KBM-7 (cell line): ENCODE data around the gene MALAT1.

Source experiments
- DNase-seq: peaks from one replicate; pipeline ENCODE4 v3.0.0-alpha.2; 2015
- in situ Hi-C: fragments of 300-500 bp; cut with MboI; formaldehyde crosslinking; loops from 2 replicates; pipeline ENCODE4 v1.14.3; 2020; ENCODE audit warnings: low sequenced_read_pairs, low pct_unique_long_range_greater_than_20kb, mixed read lengths

MALAT1 gene

DNA sequence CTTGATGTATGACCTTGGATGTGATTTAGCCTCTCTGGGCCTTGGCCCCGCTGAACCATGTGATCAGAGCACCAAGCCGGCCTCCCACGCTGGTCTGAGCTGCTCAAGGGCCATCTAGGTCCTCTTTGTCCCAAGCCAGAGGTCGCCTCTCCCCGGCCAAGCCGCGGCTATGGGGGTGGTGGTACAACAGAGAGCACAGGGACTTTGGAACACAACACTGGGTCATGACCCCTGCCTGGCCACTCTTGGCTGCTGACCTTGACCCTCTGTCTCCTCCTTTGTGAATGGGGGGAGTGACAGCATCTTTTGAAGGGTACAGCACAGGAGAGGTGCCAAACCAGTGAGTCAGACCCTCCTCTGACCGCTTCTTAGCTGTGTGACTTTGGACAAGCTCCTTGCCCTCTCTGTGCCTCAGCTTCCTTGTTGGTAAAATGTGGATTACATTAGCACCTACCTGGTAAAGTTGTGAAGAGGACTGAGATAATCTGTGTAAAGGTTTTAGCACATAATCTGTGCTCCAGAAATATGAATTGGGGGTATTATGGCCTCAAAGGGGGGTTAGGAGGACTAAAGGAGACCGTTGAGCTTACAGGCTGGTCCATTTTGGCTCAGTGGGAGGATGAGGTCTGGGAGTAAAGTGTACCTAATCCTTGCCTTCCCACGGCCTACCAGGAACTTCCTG lies 30.8 kb downstream of the MALAT1 start:
- in situ Hi-C loops, result no loop called here
- no peak for DNase-seq

DNA sequence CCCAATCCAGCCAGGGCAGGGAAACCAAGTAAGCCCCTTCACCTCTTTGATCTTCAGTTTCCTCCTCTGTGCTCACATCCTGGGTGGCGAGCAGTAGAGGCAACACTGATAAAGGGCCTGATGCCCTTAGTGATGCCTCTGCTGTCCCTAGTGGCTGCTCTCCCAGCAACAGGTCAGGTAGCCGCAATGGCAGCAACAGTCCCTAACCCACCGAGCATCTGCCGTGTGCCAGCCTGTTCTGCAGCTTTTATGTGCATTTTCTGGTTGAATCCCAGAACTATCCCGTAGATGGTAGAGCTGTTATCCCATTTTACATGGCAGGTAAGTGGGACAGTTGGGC lies 31.3 kb downstream of the MALAT1 start:
- no peak for DNase-seq
- in situ Hi-C loops, result no loop called here

DNA sequence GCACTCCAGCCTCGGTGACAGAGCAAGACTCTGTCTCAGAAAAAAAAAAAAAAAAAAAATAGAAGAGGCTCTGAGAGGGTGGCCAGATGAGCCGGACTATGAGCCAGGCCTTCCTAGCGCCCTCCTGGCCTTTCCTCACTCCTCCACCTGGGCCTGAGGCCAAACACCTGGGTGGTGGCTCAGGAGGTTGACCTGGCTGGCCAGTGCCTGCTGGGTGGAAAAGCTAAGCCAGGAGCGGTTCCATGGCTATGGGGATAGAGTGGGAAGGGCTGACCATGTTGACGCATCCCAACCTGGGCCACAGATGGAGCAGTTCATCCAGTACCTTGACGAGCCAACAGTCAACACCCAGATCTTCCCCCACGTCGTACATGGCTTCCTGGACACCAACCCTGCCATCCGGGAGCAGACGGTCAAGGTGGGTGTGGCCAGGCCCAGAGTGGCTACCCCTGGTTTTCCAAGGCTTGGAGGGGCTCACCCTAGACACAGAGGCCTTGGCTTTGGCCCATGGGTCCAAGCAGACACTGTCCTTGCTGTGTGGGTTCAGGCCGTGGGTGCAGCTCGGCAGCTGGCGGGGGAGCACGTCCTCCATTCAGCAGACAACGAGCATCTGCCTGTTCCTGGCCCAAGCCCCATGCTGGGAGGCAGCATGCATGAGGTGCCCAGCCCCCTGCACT lies 33.7 kb downstream of the MALAT1 start:
- in situ Hi-C loops, result no loop called here
- DNase-seq, result no peak

DNA sequence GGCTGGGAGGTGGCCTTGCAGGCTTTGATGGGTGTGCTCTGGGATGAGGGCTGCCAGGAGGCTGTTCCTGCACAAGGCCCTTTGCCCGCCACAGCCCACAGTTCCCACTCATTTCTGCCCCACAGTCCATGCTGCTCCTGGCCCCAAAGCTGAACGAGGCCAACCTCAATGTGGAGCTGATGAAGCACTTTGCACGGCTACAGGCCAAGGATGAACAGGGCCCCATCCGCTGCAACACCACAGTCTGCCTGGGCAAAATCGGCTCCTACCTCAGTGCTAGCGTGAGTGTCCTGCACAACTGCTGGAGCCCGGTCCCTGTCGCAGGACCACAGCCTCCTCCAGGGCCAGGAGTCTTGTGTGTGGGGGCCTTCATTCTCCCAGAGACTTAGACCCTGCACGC lies 36.3 kb downstream of the MALAT1 start:
- no peak for DNase-seq
- in situ Hi-C loops, result no loop called here

DNA sequence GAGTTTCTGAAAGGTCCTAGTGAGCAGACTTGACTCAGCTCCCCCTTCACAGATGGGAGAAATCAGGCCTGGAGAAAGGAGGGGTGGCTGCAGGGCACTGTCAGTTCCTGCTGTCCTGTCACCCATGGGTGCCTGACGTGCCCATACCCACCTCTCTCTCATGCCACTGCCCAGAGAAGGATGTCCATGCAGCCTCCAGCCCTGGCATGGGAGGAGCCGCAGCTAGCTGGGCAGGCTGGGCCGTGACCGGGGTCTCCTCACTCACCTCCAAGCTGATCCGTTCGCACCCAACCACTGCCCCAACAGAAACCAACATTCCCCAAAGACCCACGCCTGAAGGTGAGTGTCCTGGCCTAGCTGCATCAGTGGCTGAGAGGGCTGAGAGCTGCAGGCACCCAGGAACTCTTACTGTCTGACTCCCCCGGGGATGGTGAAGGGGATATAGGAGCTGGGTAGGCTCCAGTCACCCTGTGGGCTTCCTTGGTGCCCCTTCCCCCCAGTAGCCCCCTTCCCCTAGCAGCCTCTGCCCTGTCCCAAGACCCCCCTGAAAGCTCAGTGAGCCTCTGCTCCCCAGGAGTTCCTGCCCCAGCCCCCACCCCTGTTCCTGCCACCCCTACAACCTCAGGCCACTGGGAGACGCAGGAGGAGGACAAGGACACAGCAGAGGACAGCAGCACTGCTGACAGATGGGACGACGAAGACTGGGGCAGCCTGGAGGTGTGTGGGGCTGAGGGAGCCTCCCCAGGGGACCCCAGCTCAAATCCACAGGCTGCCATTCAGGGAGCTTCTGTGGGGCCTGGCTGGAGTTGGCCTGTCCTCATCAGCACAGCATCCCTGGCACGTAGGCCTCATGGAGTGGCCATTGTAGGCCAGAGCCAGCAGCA lies 37.8 kb downstream of the MALAT1 start:
- in situ Hi-C loops, result no loop called here
- DNase-seq, result no peak

DNA sequence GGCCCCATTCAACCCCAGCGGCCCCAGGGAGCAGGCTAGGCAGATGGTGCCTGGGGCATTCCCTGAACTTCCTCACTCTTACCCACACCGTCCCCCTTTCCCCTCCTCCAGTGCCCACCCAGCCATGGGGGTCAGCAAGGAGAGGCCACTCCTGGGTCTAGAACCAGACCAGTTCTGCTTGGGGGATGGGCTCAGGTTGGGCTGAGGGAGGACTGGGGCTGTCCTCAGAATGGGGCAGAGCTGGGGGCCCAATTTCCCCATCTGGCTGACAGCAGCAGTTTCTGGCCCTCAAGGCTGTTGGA lies 38.4 kb downstream of the MALAT1 start:
- no peak for DNase-seq
- in situ Hi-C loops, result no loop called here

DNA sequence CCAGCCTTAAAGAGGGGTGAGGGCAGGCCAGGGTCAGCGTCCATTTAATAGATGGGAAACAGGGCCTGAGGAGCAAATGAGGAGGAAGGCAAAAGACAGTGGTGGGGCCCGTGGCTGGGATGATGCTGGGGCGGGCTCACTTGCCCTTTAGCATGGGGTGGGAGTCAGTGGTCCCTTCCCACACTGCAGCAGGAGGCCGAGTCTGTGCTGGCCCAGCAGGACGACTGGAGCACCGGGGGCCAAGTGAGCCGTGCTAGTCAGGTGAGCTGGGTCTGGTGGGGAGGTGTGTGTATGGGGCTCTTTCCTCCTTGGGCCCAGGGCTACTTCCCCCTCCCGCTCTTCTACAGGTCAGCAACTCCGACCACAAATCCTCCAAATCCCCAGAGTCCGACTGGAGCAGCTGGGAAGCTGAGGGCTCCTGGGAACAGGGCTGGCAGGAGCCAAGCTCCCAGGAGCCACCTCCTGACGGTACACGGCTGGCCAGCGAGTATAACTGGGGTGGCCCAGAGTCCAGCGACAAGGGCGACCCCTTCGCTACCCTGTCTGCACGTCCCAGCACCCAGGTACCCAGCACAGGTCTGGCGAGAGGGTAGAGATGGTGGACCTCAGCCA lies 38.9 kb downstream of the MALAT1 start:
- no peak for DNase-seq
- in situ Hi-C loops, result no loop called here

DNA sequence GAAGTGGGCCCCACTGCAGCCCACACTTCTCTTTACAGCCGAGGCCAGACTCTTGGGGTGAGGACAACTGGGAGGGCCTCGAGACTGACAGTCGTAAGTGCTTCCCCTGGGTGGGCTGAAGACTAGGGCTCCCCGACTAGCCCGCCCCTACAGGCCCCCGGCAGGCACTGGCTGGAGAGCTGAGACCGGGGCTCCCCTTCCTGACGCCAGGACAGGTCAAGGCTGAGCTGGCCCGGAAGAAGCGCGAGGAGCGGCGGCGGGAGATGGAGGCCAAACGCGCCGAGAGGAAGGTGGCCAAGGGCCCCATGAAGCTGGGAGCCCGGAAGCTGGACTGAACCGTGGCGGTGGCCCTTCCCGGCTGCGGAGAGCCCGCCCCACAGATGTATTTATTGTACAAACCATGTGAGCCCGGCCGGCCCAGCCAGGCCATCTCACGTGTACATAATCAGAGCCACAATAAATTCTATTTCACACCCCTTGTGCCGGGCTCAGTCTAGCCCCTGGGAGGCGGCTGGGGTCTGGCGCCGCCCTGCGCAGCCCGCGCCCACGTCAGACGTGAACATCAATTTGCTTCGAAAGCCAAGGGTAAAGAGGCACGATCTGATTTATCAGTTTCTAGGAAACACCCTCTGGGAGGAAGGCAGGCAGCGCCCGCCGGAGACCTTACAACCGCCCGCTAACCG lies 39.5 kb downstream of the MALAT1 start:
- no peak for DNase-seq
- in situ Hi-C loops, result no loop called here

DNA sequence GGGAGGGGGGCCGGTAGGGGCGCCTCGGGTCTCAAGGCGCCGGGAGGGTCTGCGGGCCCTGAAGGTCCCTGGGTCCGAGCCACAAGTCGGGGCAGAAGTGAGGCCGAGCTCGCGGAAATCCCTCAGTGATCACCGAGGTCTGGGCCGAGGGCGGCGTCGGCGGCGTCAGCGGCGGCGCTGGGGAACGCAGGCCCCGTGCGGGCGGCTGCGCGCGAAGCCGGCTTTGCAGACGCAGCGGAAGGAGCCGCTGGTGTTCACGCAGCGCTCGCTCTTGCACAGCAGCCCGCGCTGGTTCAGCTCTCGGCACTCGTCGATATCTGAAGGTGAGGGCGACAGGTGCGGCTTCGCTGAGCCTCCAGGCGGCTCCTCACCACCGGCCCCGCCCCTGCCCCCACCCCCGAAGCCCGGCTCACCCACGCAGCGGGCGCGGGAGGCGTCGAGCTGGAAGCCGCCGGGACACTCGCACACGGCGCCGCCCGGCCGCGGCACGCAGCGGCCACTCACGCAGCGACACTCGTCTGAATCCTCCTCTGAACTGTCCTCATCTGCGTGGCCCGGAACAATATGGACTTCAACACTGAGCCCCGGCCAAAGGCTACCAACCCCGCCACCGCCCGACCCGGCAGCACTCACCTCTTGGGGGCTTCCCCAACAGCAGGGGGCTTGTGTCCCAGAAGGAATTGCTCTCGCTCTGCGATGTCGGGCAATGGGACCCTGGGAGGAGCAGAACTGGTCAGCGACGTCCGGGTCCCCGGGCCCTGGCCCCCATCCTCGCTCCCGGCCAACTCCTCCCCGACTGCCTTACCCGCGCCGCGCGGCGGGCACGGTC lies 40.3 kb downstream of the MALAT1 start:
- DNase-seq, result no peak
- in situ Hi-C loops, result no loop called here

DNA sequence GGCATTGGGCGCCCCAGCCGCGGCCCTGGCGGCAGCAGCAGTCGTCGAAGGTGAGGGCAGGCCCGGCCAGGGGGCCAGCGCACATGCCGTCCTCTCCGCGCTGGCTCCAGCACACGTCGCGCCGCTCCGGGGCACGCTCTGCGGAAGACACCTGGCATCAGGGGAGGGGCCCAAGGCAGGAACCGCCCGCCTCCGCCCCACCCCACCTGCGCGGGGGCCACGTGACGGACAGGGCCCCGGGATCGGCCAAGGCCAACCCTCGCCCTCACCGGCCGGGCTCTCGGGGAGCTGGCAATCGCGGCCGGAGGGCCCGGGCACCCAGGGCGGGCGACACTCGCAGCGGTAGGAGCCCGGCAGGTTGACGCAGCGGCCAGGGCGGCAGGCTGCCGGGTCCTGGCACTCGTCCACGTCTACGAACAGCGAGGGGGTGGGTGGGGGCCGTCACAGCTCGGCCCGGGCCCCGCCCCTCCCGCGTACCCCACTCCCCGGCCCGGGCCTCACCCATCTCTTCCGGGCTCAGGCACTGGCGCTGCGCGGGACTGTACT lies 41.0 kb downstream of the MALAT1 start:
- in situ Hi-C loops, result no loop called here
- DNase-seq, result no peak

DNA sequence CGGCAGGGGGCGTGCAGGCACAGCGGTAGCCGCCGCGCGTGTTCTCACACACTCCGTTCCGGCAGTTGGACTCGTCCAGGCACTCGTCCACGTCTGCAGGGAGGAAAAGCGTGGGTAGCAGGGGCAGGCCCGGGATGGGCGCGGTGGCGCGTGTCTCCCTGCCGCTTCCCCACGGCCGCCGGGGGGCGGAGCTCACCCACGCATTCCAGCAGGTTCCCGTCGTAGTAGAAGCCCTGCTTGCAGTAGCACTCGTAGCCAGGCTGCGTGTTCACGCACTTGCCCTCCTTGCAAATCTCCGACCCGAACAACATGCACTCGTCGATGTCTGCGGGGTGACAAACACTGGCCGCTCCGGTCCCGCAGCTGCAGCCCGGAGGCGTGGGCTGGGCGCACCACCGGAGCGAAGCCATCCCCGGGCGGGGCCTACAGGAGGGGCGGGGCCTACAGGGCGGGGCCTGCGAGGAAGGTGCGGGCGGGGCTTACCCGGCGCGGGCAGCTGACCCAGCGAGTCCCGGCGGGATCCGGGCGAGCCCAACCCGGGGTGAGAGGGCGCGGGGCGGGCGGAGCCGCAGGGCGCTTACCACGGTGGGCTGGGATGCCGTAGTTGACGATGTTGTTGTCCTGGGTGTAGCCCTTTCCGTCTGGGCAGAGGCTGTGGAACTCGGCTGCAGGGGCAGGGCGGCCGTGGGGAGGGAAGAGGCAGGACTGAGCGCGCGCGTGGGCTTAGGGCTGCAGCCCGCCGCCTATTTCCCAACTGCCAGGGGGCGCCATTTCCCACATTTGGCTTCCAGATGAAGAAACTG lies 41.6 kb downstream of the MALAT1 start:
- in situ Hi-C loops, result no loop called here
- peak; percentile 91 for DNase-seq

DNA sequence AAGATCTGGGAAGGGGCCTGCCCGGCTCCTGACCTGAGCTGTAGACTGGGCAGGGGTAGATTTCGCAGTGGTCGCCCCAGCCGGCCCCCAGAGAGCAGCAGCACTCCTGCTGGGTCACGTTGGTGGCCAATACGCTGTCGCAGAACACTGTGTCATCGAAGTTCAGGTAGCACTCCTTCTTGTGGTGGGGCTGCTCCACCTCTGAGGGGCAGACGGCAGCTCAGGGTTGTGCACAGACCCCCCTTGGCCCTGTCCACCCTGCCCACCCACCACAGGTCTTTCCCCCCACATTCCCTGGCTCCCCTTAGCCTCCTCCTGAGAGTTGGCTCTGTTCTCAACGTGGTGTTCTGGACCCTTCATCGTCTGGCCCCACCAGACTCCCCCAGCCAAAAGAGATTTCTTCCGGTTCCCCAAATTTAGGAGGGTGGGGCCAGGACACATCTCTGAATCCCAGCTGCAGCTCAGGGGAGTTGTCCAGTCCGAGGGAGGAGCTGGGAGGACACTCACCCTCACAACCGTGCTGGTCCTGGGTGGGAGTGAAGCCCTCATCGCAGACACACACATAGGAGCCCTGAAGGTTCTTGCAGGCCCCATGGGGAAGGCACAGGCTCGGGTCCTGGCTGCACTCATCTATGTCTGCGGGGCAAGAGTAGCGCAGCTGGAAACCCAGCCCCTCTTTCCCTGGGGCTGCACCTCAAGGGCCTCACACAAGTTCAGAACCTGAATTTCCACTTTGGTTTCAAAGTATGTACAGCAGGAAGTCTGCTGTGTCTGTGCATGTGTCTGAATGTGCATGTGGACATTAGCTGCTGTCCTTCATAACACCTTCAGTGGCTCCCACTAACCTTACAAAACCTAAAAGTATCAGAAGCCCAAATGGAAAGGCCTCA lies 42.5 kb downstream of the MALAT1 start:
- DNase-seq, result no peak

DNA sequence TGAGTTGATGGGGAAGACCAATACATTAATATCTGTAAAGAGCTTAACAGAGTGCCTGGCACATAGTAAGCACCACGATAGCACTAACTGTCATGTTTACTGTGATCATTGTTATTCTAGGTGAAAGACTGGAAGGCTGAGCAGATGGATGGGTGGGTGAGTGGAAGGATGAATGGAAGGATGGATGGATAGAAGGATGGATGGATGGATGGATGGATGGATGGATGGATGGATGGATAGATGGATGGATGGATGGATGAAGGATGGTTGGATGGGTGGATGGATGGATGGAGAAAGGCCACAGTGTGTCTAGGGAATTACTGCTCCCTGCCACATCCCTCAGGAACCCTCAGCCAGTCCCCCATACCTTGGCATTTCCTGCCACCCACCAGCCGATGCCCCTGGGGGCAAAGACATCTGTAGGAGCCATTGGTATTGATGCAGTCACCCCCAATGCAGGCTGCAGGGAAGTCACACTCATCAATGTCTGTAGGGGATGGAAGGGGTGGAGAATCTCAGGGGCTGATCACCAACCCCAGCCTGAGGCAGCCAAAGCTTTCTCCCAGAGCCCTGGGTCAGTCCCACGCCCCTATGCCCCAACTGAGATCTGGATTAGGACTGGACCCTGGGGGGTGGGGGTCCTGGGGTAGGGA lies 44.0 kb downstream of the MALAT1 start:
- in situ Hi-C loops, result no loop called here

More for the DNA sequence above, 42.5 kb downstream of the MALAT1 start:
- in situ Hi-C loops, result no loop called here

DNA sequence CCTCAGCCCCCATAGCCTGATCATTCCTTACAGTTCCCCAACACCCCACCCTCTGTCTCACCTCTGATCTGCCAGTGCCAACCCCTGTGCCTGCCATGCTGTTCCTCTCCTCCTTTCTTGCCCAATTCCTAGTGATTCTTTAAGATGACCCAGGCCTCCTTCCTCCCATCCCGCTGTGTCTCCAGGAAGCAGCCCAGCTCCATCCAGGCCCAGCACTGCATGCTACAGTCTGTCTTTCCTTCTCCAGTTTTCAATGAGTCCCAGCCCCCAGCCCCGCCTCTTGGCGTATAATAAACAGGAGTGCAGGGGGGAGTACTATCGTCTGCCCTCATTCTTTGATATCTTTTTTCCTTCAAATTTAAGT lies 47.0 kb downstream of the MALAT1 start:
- DNase-seq, result no peak
- in situ Hi-C loops, result no loop called here

More for the DNA sequence above, 44.0 kb downstream of the MALAT1 start:
- DNase-seq, result no peak

DNA sequence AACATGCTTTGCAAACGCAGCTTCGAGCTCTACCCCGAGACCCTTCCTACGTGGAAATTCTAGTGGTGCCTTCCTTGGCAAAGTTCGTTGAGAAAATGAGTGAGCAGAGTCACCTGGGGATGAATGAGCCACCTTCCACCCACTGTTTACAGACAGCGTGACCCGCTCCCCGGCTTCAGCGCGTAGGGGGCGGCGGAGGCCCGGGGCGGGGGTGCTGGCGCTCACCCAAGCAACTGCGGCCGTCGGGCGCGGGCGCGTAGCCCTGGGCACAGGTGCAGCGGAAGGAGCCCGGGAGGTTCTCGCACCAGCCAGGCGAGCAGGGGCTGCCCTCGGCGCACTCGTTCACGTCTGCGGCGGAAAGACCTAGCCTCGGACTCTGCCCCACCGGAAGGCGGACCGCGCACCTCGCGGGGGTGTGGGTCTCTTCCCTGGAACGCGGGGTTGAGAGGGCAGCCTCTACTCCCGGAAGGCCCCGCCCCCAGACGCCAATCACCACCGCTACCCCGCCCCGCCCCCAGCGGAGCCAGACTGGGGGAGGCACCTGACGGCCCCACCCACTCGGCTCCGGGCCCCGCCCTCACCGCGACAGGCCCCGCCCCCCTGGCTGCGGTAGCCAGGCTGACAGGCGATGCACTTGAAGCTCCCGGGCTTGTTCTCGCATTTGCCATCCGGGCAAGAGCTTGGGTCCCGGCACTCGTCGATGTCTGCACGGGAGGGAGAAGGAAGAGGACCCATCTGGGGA lies 47.5 kb downstream of the MALAT1 start:
- DNase-seq, result no peak
- in situ Hi-C loops, result no loop called here
